ENCODE data around the gene C1orf198. TPM values are rescaled to one million over a fixed set of nuclear protein-coding genes. Genes with fewer than 3 reads are reported as not detected.

The C1orf198 gene
- total and polyA plus RNA-seq, 12 donors: 26.0 to 66.0 (median 42.9) TPM

DNA sequence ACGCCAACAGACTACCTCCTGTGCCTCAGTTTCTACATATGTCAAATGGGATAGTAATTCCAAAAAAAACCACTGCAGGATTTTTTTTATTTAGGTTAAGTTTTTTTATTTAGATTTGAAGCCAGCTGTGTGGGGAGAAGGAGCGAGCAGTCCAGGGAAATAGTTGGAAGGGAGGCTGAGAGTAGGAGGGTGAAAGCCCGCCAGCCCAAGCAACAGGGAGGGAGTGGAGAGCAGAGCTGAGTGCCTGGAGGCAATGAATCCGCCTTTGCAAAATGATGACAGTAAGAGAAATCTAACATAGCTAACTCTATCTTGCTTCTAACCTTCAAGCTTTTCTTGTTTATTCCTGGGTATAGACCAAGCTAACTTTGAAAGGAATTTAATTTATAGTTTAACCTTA lies 15.6 kb upstream of the C1orf198 start:
- Histone ChIP-seq H3K27ac (no peak overlapping the region), H3K27me3 (peaks cover 0 to 14% (median 5%) of the 10 kb centered on the region in 7 donors), H3K4me1 (peaks cover 0 to 2% (median 0%) of the 10 kb centered on the region in 9 donors), H3K9me3 (peaks cover 0 to 16% (median 0%) of the 10 kb centered on the region in 11 donors), H3K36me3 (no peaks in the 10 kb centered on the region), H3K4me3 (no peak overlapping the region)
- 77 to 80% methylated on average over 4 of the region's 4 CpGs for WGBS, 2 donors
- intact Hi-C loops (cut with DNase I): no loop called here
- ATAC-seq (peak in 6 of 8 donors; percentile 52 to 74 (median 56)), DNase-seq (no peak)
- TF ChIP-seq, protein P1, sequence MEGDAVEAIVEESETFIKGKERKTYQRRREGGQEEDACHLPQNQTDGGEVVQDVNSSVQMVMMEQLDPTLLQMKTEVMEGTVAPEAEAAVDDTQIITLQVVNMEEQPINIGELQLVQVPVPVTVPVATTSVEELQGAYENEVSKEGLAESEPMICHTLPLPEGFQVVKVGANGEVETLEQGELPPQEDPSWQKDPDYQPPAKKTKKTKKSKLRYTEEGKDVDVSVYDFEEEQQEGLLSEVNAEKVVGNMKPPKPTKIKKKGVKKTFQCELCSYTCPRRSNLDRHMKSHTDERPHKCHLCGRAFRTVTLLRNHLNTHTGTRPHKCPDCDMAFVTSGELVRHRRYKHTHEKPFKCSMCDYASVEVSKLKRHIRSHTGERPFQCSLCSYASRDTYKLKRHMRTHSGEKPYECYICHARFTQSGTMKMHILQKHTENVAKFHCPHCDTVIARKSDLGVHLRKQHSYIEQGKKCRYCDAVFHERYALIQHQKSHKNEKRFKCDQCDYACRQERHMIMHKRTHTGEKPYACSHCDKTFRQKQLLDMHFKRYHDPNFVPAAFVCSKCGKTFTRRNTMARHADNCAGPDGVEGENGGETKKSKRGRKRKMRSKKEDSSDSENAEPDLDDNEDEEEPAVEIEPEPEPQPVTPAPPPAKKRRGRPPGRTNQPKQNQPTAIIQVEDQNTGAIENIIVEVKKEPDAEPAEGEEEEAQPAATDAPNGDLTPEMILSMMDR (IDR thresholded peaks at IDR 0.05): no peak

DNA sequence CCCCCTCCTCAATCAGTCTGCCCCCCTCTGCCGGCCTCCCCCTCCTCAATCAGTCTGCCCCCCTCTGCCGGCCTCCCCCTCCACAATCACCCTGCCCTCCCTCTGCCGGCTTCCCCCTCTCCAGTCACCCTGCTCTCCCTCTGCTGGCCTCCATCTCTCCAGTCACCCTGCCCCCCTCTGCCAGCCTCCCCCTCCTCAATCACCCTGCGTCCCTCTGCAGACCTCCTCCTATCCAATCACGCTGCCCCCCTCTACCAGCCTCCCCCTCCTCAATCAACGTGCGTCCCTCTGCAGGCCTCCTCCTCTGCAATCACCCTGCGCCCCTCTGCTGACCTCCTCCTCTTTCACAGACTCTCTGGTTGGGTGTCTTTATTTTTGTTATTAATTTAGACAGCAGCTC lies 11.5 kb upstream of the C1orf198 start:
- H3K27me3 ChIP-seq: peaks cover 0 to 21% (median 5%) of the 10 kb centered on the region in 7 donors
- H3K27ac ChIP-seq: no peak overlapping the region
- H3K4me3 ChIP-seq: no peak overlapping the region
- intact Hi-C loops (cut with DNase I): no loop called here
- H3K9me3 ChIP-seq: peaks cover 0 to 6% (median 0%) of the 10 kb centered on the region in 11 donors
- peaks cover 0 to 12% (median 0%) of the 10 kb centered on the region in 9 donors for H3K4me1 ChIP-seq
- H3K36me3 ChIP-seq: no peaks in the 10 kb centered on the region
- WGBS, 2 donors: 55 to 60% methylated on average over 8 of the region's 8 CpGs
- DNase-seq (no peak), ATAC-seq (no peak)
- TF ChIP-seq, protein P1 (IDR thresholded peaks at IDR 0.05): no peak

GRCh38 chr1:230878591-230878990 lies 10.3 kb upstream of the C1orf198 start:
- H3K4me1 ChIP-seq: peaks cover 0 to 12% (median 0%) of the 10 kb centered on the region in 9 donors
- H3K27me3 ChIP-seq: peaks cover 0 to 21% (median 5%) of the 10 kb centered on the region in 7 donors
- H3K9me3 ChIP-seq: no peaks in the 10 kb centered on the region
- whole genome bisulfite sequencing, 2 donors: 47 to 67% methylated on average over 5 of the region's 5 CpGs
- no peaks in the 10 kb centered on the region for H3K36me3 ChIP-seq
- intact Hi-C loops (cut with DNase I): no loop called here
- H3K27ac ChIP-seq: no peak overlapping the region
- no peak for DNase-seq
- TF ChIP-seq, protein P1 (IDR thresholded peaks at IDR 0.05): no peak
- peak in 2 of 8 donors; percentile 26 to 59 for ATAC-seq
- H3K4me3 ChIP-seq: no peak overlapping the region

GRCh38 chr1:230877924-230878590 lies 9.7 kb upstream of the C1orf198 start:
- TF ChIP-seq, protein P1 (IDR thresholded peaks at IDR 0.05): no peak
- intact Hi-C loops (cut with DNase I): no loop called here
- no peak overlapping the region for H3K4me3 ChIP-seq
- no peak overlapping the region for H3K27ac ChIP-seq
- peaks cover 0 to 21% (median 5%) of the 10 kb centered on the region in 7 donors for H3K27me3 ChIP-seq
- H3K9me3 ChIP-seq: no peaks in the 10 kb centered on the region
- WGBS, 2 donors: 96 to 99% methylated on average over 4 of the region's 4 CpGs
- no peaks in the 10 kb centered on the region for H3K36me3 ChIP-seq
- H3K4me1 ChIP-seq: peaks cover 0 to 12% (median 0%) of the 10 kb centered on the region in 9 donors
- no peak for DNase-seq
- no peak for ATAC-seq
